Measurements from ENCODE around the gene ZNF829. TPM values are rescaled to one million over a fixed set of nuclear protein-coding genes. Genes with fewer than 3 reads are reported as not detected.
A peak's percentile ranks its signal among the peaks of the same experiment; 100 is the strongest.

Gene ZNF829
- total RNA-seq (4.0 TPM), polyA plus RNA-seq (2.2 TPM)
- long read RNA-seq, donor 1: 0 reads
- long read RNA-seq, donor 2, partial matches to known transcripts: 5 of 5 reads
- long read RNA-seq, donor 2, other reads (novel, unspliced or antisense): 0 of 5 reads
- long read RNA-seq, donor 3: 0 reads
- long read RNA-seq, donor 4: 0 reads
- long read RNA-seq, donor 5: 0 reads
- long read RNA-seq, donor 6: 0 reads
- long read RNA-seq, donor 7: 0 reads
- long read RNA-seq, donor 8: 0 reads
- long read RNA-seq, donor 9: 0 reads
- long read RNA-seq, donor 10: 0 reads

GRCh38 chr19:36915992-36916830 lies at the start of gene ZNF829, which contains the start of gene ZNF568:
ZNF829 (minus strand) TSS chr19:36916291; CDS start chr19:36915167, 1,124 bp downstream.
ZNF568 (plus strand) TSS chr19:36916332; CDS start chr19:36922771, 6,439 bp downstream.
- WGBS: under 1% methylated on average over 57 of the region's 57 CpGs
- Histone ChIP-seq H3K9me3 (ENCODE audit: control insufficient read depth in 2 of 2, insufficient read depth in 1 of 2, low read length in 1 of 2) (peaks cover 0 to 3% of the 10 kb centered on the region in 2 donors), H3K36me3 (ENCODE audit: control insufficient read depth in 2 of 2, insufficient read depth in 2 of 2, low read length in 1 of 2) (peaks cover 6 to 11% of the 10 kb centered on the region in 2 donors), H3K27ac (ENCODE audit: low read depth in 1 of 2, low read length in 1 of 2) (peak within 1 kb of the TSS; percentile 97 to 99), H3K4me1 (ENCODE audit: control insufficient read depth in 2 of 2, insufficient read depth in 2 of 2, low read length in 2 of 2) (peaks cover 5 to 9% of the 10 kb centered on the region in 2 donors), H3K4me3 (ENCODE audit: low read length in 2 of 2) (peak within 1 kb of the TSS; percentile 74 to 88), H3K27me3 (ENCODE audit: control insufficient read depth in 2 of 2, insufficient read depth in 1 of 2, low read length in 1 of 2) (no peaks in the 10 kb centered on the region)
- DNase-seq (ENCODE audit: low read depth in 6 of 9, low spot score in 9 of 9): peak; percentile 83 to 97 (median 89)

GRCh38 chr19:36963280-36963679 lies 47.2 kb upstream of the ZNF829 start:
- Histone ChIP-seq H3K9me3 (ENCODE audit: control insufficient read depth in 2 of 2, insufficient read depth in 1 of 2, low read length in 1 of 2) (peaks cover 0 to 17% of the 10 kb centered on the region in 2 donors), H3K27me3 (ENCODE audit: control insufficient read depth in 2 of 2, insufficient read depth in 1 of 2, low read length in 1 of 2) (no peaks in the 10 kb centered on the region), H3K36me3 (ENCODE audit: control insufficient read depth in 2 of 2, insufficient read depth in 2 of 2, low read length in 1 of 2) (no peaks in the 10 kb centered on the region), H3K4me1 (ENCODE audit: control insufficient read depth in 2 of 2, insufficient read depth in 2 of 2, low read length in 2 of 2) (no peaks in the 10 kb centered on the region), H3K4me3 (ENCODE audit: low read length in 2 of 2) (no peak overlapping the region), H3K27ac (ENCODE audit: low read depth in 1 of 2, low read length in 1 of 2) (no peak overlapping the region)
- DNase-seq (ENCODE audit: low read depth in 6 of 9, low spot score in 9 of 9): no peak
- 76% methylated on average over 2 of the region's 2 CpGs for WGBS

DNA sequence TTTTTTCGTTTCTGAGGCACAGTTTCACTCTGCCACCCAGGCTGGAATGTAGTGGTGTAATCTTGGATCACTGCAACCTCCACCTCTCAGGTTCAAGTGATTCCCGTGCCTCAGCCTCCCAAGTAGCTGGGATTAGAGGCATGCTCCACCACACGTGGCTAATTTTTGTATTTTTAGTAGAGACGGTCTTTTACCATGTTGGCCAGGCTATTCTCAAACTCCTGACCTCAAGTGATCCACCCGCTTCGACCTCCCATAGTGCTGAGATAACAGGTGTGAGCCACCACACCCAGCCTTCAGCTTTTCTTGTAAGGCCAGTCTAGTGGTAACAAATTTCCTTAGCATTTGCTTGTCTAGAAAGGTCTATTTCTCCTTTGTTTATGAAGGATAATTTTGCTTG lies 46.3 kb upstream of the ZNF829 start:
- H3K36me3 ChIP-seq (ENCODE audit: control insufficient read depth in 2 of 2, insufficient read depth in 2 of 2, low read length in 1 of 2): no peaks in the 10 kb centered on the region
- no peaks in the 10 kb centered on the region for H3K4me1 ChIP-seq (ENCODE audit: control insufficient read depth in 2 of 2, insufficient read depth in 2 of 2, low read length in 2 of 2)
- no peaks in the 10 kb centered on the region for H3K27me3 ChIP-seq (ENCODE audit: control insufficient read depth in 2 of 2, insufficient read depth in 1 of 2, low read length in 1 of 2)
- no peak overlapping the region for H3K4me3 ChIP-seq (ENCODE audit: low read length in 2 of 2)
- H3K9me3 ChIP-seq (ENCODE audit: control insufficient read depth in 2 of 2, insufficient read depth in 1 of 2, low read length in 1 of 2): peaks cover 0 to 17% of the 10 kb centered on the region in 2 donors
- 90% methylated on average over 6 of the region's 6 CpGs for WGBS
- H3K27ac ChIP-seq (ENCODE audit: low read depth in 1 of 2, low read length in 1 of 2): no peak overlapping the region
- no peak for DNase-seq (ENCODE audit: low read depth in 6 of 9, low spot score in 9 of 9)

- Histone ChIP-seq H3K36me3 (ENCODE audit: control insufficient read depth in 2 of 2, insufficient read depth in 2 of 2, low read length in 1 of 2) (peaks cover 0 to 2% of the 10 kb centered on the region in 2 donors), H3K27ac (ENCODE audit: low read depth in 1 of 2, low read length in 1 of 2) (no peak overlapping the region), H3K27me3 (ENCODE audit: control insufficient read depth in 2 of 2, insufficient read depth in 1 of 2, low read length in 1 of 2) (no peaks in the 10 kb centered on the region), H3K4me3 (ENCODE audit: low read length in 2 of 2) (no peak overlapping the region), H3K9me3 (ENCODE audit: control insufficient read depth in 2 of 2, insufficient read depth in 1 of 2, low read length in 1 of 2) (peaks cover 1 to 4% of the 10 kb centered on the region in 2 donors), H3K4me1 (ENCODE audit: control insufficient read depth in 2 of 2, insufficient read depth in 2 of 2, low read length in 2 of 2) (no peaks in the 10 kb centered on the region)
- DNase-seq (ENCODE audit: low read depth in 6 of 9, low spot score in 9 of 9): no peak
- 99% methylated on average over 5 of the region's 5 CpGs for WGBS
These were observed 34.4 kb upstream of the ZNF829 start for GRCh38 chr19:36950335-36951119.

DNA sequence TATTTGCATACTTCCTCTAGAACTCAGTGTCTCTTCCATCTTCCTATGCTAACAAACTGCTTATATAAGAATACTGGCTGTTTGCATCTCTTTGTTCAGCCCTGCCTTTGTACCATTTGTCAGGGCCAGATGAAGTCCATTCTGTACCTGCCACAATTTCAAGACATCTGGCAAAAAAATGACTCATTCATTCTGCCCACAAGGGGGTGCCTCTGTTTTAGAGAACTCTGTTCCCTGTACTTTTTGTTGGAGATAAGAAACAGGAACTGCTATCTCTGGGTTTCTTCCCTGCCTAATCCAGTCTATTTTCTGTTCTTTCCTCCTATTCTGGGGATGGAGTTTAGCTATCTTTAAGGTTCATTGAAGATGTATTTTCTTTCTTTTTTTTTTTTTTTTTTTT lies 23.1 kb upstream of the ZNF829 start:
- no peaks in the 10 kb centered on the region for H3K4me1 ChIP-seq (ENCODE audit: control insufficient read depth in 2 of 2, insufficient read depth in 2 of 2, low read length in 2 of 2)
- no peaks in the 10 kb centered on the region for H3K27me3 ChIP-seq (ENCODE audit: control insufficient read depth in 2 of 2, insufficient read depth in 1 of 2, low read length in 1 of 2)
- no peak for DNase-seq (ENCODE audit: low read depth in 6 of 9, low spot score in 9 of 9)
- H3K9me3 ChIP-seq (ENCODE audit: control insufficient read depth in 2 of 2, insufficient read depth in 1 of 2, low read length in 1 of 2): peaks cover 2 to 4% of the 10 kb centered on the region in 2 donors
- peaks cover 3 to 9% of the 10 kb centered on the region in 2 donors for H3K36me3 ChIP-seq (ENCODE audit: control insufficient read depth in 2 of 2, insufficient read depth in 2 of 2, low read length in 1 of 2)
- H3K27ac ChIP-seq (ENCODE audit: low read depth in 1 of 2, low read length in 1 of 2): no peak overlapping the region
- no peak overlapping the region for H3K4me3 ChIP-seq (ENCODE audit: low read length in 2 of 2)

DNA sequence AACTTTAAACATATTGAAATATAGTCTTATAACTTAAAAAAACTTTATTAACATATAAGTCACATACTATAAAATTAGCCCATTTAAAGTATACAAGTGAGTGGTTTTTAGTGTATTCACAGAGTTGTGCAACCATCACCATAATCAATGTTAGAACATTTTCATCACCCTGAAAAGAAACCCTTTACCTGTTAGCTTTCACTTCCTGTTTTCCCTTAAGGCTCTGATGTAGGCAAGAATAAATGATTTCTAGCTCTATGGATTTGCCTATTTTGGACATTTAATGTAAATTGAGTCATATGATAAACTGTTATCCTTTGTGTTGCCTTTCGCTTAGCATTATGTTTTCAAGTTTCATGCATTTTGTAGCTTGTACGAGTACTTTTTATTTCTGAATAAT lies 15.6 kb upstream of the ZNF829 start:
- Histone ChIP-seq H3K4me1 (ENCODE audit: control insufficient read depth in 2 of 2, insufficient read depth in 2 of 2, low read length in 2 of 2) (no peaks in the 10 kb centered on the region), H3K4me3 (ENCODE audit: low read length in 2 of 2) (no peak overlapping the region), H3K27me3 (ENCODE audit: control insufficient read depth in 2 of 2, insufficient read depth in 1 of 2, low read length in 1 of 2) (no peaks in the 10 kb centered on the region), H3K27ac (ENCODE audit: low read depth in 1 of 2, low read length in 1 of 2) (no peak overlapping the region), H3K36me3 (ENCODE audit: control insufficient read depth in 2 of 2, insufficient read depth in 2 of 2, low read length in 1 of 2) (peaks cover 0 to 6% of the 10 kb centered on the region in 2 donors), H3K9me3 (ENCODE audit: control insufficient read depth in 2 of 2, insufficient read depth in 1 of 2, low read length in 1 of 2) (peaks cover 2 to 4% of the 10 kb centered on the region in 2 donors)
- no peak for DNase-seq (ENCODE audit: low read depth in 6 of 9, low spot score in 9 of 9)
- 97% methylated on average over 2 of the region's 2 CpGs for WGBS

GRCh38 chr19:36918090-36918489 lies 2.0 kb upstream of the ZNF829 start:
- DNase-seq (ENCODE audit: low read depth in 6 of 9, low spot score in 9 of 9): no peak
- 99% methylated on average over 9 of the region's 9 CpGs for WGBS
- H3K36me3 ChIP-seq (ENCODE audit: control insufficient read depth in 2 of 2, insufficient read depth in 2 of 2, low read length in 1 of 2): peaks cover 6% of the 10 kb centered on the region in 2 donors
- H3K27me3 ChIP-seq (ENCODE audit: control insufficient read depth in 2 of 2, insufficient read depth in 1 of 2, low read length in 1 of 2): no peaks in the 10 kb centered on the region
- peaks cover 0 to 3% of the 10 kb centered on the region in 2 donors for H3K9me3 ChIP-seq (ENCODE audit: control insufficient read depth in 2 of 2, insufficient read depth in 1 of 2, low read length in 1 of 2)
- peaks cover 5 to 9% of the 10 kb centered on the region in 2 donors for H3K4me1 ChIP-seq (ENCODE audit: control insufficient read depth in 2 of 2, insufficient read depth in 2 of 2, low read length in 2 of 2)
- H3K4me3 ChIP-seq (ENCODE audit: low read length in 2 of 2): no peak overlapping the region
- no peak overlapping the region for H3K27ac ChIP-seq (ENCODE audit: low read depth in 1 of 2, low read length in 1 of 2)

GRCh38 chr19:36916991-36917390 lies 900 bp upstream of the ZNF829 start:
- DNase-seq (ENCODE audit: low read depth in 6 of 9, low spot score in 9 of 9): peak in 1 of 9 donors; percentile 1
- H3K27ac ChIP-seq (ENCODE audit: low read depth in 1 of 2, low read length in 1 of 2): peak overlapping the region in 1 of 2 donors; percentile 97
- H3K36me3 ChIP-seq (ENCODE audit: control insufficient read depth in 2 of 2, insufficient read depth in 2 of 2, low read length in 1 of 2): peaks cover 6% of the 10 kb centered on the region in 2 donors
- peak overlapping the region; percentile 74 to 88 for H3K4me3 ChIP-seq (ENCODE audit: low read length in 2 of 2)
- no peaks in the 10 kb centered on the region for H3K27me3 ChIP-seq (ENCODE audit: control insufficient read depth in 2 of 2, insufficient read depth in 1 of 2, low read length in 1 of 2)
- peaks cover 5 to 9% of the 10 kb centered on the region in 2 donors for H3K4me1 ChIP-seq (ENCODE audit: control insufficient read depth in 2 of 2, insufficient read depth in 2 of 2, low read length in 2 of 2)
- WGBS: 85% methylated on average over 7 of the region's 7 CpGs
- H3K9me3 ChIP-seq (ENCODE audit: control insufficient read depth in 2 of 2, insufficient read depth in 1 of 2, low read length in 1 of 2): peaks cover 0 to 3% of the 10 kb centered on the region in 2 donors

Data from thymus (tissue), 14 donors.